Neural crest cell (in vitro differentiated cells): ENCODE measurements around the gene PRMT1. TPM values are rescaled to one million over a fixed set of nuclear protein-coding genes. Genes with fewer than 3 reads are reported as not detected.

Experiments used
- DNase-seq: peaks from one replicate; pipeline ENCODE4 v3.0.0; 2021; ENCODE audit warnings: low read depth, mixed read lengths, low spot score
- H3K27ac Mint-ChIP-seq: one replicate; pipeline ENCODE4 v1.8.0; 2021; ENCODE audit warnings: mild to moderate bottlenecking, mixed read lengths; ENCODE audit not compliant: unreplicated experiment
- H3K27me3 Mint-ChIP-seq: 2 replicates; pipeline ENCODE4 v1.8.0; 2021; ENCODE audit warnings: low read depth, mild to moderate bottlenecking, mixed read lengths
- H3K36me3 Mint-ChIP-seq: 2 replicates; pipeline ENCODE4 v1.8.0; 2021; ENCODE audit warnings: low read depth, mild to moderate bottlenecking, mixed read lengths
- H3K4me1 Mint-ChIP-seq: 2 replicates; pipeline ENCODE4 v1.8.0; 2021; ENCODE audit warnings: mixed read lengths
- H3K4me3 Mint-ChIP-seq: one replicate; pipeline ENCODE4 v1.8.0; 2021; ENCODE audit warnings: mild to moderate bottlenecking, mixed read lengths
- H3K9me3 Mint-ChIP-seq: 2 replicates; pipeline ENCODE4 v1.8.0; 2021; ENCODE audit warnings: mixed read lengths
- total RNA-seq: library from RNA; stranded (reverse); gene quantifications from 2 replicates; pipeline ENCODE4 v1.2.1, GENCODE V29; 2021
- TF ChIP-seq, protein P1 (sequence below): fragments of 200-600 bp; sonication (generic); conservative IDR thresholded peaks from 2 replicates; pipeline ENCODE4 v1.5.0; 2021; ENCODE audit warnings: antibody characterized with exemption, mild to moderate bottlenecking

Gene PRMT1
- total RNA-seq, 1 donor from 2014 or later: 470 TPM

DNA sequence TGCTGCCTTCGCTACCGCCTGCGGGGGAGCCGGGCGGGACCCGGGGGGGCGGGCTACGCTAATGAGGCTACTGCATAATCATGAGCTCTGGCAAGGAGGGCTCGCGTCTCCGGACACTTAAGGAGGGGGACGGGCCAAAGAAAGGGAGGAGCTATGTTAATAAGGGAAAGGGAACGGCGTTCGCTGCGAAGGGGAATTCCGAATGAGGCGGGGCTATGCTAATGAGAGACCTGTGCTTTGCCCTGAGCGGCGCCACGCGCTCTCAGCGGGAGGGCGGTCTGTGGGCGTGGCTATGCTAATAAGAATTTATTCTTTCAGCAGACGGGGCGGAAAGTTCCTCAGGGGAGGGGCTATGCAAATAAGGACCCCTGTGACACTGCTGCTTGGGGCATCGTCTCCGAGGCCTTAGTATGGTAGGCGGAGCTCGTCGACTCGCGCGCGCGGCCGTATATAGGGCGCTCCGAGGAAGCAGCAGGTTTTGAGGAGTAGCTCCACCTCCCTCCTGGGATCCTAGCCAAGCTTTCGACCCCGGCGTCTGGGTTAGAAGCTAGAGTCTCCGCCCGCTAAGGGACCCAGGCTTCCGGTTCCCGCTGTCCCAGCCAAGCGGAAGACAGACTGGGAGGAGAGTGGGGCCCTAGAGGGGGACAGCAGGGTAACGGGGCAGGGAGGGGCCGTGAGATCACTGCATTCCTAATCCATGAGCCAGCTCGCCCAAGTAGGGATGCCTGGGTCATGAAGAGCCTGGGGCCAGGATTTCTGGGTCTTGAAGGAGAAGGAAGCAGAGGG is 36.8 kb upstream of the PRMT1 start, which contains the start of gene RRAS:
Gene RRAS, minus strand, starts transcription at position 31 of the 786 bp plus-strand sequence. CDS start 45 bp downstream, outside the sequence.
- peaks cover 77% of the 10 kb centered on the region for H3K4me1 Mint-ChIP-seq
- peak within 1 kb of the TSS; percentile 100 for H3K27ac Mint-ChIP-seq
- H3K36me3 Mint-ChIP-seq: peaks cover 2% of the 10 kb centered on the region
- peak; percentile 99 for DNase-seq
- H3K9me3 Mint-ChIP-seq: no peaks in the 10 kb centered on the region
- TF ChIP-seq, protein P1, sequence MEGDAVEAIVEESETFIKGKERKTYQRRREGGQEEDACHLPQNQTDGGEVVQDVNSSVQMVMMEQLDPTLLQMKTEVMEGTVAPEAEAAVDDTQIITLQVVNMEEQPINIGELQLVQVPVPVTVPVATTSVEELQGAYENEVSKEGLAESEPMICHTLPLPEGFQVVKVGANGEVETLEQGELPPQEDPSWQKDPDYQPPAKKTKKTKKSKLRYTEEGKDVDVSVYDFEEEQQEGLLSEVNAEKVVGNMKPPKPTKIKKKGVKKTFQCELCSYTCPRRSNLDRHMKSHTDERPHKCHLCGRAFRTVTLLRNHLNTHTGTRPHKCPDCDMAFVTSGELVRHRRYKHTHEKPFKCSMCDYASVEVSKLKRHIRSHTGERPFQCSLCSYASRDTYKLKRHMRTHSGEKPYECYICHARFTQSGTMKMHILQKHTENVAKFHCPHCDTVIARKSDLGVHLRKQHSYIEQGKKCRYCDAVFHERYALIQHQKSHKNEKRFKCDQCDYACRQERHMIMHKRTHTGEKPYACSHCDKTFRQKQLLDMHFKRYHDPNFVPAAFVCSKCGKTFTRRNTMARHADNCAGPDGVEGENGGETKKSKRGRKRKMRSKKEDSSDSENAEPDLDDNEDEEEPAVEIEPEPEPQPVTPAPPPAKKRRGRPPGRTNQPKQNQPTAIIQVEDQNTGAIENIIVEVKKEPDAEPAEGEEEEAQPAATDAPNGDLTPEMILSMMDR: no peak
- peak within 1 kb of the TSS; percentile 91 for H3K4me3 Mint-ChIP-seq
- H3K27me3 Mint-ChIP-seq: peaks cover 43% of the 10 kb centered on the region

DNA sequence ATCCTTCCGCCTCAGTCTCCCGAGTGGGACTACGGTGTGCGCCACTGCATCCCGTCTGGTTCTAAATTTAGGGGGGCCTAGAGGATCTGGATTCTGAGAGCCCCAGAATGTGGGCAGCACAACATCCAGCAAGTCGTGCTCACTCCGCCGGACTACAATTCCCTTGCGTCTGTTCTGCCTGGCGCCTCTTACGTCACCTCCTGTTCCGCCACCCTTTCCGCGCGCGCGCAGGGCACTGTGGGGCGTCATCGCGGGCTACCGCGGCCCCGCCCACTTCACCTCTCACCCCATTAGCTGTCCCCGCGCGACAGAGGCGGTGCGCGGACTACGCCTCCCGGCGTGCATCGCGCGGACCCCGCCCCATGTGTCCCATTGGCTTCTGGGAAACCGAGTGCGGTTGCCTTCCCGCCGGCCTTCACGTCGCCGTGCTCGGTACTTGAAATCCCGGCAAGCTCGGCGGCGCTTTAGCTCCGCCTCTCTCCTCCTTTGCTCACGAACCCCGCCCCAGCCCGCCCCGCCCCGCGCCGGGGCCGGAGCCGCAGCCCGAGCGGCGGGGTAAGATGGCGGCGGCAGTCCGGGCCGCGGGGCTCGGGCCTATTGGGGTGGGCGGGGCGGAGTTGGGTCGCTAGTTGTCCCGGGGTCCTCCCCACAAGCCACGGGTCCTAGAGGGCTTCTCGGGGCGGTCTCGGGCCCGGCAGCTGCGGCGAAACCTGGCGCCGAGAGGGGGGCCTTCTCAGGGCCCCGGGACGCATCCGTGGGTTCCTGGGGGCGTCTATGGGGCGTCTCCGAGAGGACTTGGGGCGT is 35.2 kb upstream of the PRMT1 start, which contains the start of gene SCAF1:
Gene SCAF1, plus strand, starts transcription at position 522 of the 804 bp plus-strand sequence. CDS start 2,818 bp downstream, outside the sequence.
- Mint-ChIP-seq H3K4me1 (peaks cover 61% of the 10 kb centered on the region), H3K9me3 (no peaks in the 10 kb centered on the region), H3K27ac (peak within 1 kb of the TSS; percentile 100), H3K4me3 (peak within 1 kb of the TSS; percentile 100), H3K27me3 (peaks cover 27% of the 10 kb centered on the region), H3K36me3 (peaks cover 2% of the 10 kb centered on the region)
- TF ChIP-seq, protein P1: no peak
- DNase-seq: peak; percentile 97

DNA sequence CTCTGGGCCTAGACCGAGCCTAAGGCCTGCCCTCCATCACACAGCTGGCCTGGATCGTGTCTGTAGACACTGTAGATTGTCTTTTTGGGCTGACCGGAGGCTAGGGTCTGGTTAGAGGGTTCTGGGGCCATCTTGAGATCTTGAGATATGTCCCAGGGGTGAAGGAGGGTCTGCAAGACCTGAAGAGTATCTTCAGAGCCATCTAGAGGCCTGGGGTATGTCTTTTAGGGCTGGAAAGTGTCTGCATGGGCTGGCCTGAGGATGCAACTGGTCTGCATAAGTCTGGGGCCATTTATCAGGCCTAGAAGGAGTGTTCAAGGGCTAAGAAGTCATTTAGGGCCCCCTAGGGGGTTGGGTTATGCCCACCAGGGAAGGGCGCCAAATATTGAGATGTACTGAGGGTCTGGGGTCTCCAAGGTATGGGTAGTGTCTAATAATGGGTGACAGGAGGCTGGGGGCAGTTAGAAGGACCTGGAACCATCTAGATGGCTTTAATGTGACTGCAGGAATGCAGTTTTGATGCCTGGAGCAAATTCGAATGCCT is 34.5 kb upstream of the PRMT1 start:
- Mint-ChIP-seq H3K4me1 (peaks cover 59% of the 10 kb centered on the region), H3K27ac (peak overlapping the region; percentile 96), H3K27me3 (peaks cover 22% of the 10 kb centered on the region), H3K4me3 (peak overlapping the region; percentile 100), H3K36me3 (peaks cover 2% of the 10 kb centered on the region), H3K9me3 (no peaks in the 10 kb centered on the region)
- no peak for DNase-seq
- TF ChIP-seq, protein P1: no peak

- H3K4me3 Mint-ChIP-seq: peak overlapping the region; percentile 100
- H3K4me1 Mint-ChIP-seq: peaks cover 52% of the 10 kb centered on the region
- peaks cover 2% of the 10 kb centered on the region for H3K36me3 Mint-ChIP-seq
- peaks cover 16% of the 10 kb centered on the region for H3K27me3 Mint-ChIP-seq
- no peak for DNase-seq
- H3K9me3 Mint-ChIP-seq: no peaks in the 10 kb centered on the region
- H3K27ac Mint-ChIP-seq: peak overlapping the region; percentile 89
- TF ChIP-seq, protein P1: no peak
Observed at GRCh38 chr19:49643466-49643865, 33.6 kb upstream of the PRMT1 start.

DNA sequence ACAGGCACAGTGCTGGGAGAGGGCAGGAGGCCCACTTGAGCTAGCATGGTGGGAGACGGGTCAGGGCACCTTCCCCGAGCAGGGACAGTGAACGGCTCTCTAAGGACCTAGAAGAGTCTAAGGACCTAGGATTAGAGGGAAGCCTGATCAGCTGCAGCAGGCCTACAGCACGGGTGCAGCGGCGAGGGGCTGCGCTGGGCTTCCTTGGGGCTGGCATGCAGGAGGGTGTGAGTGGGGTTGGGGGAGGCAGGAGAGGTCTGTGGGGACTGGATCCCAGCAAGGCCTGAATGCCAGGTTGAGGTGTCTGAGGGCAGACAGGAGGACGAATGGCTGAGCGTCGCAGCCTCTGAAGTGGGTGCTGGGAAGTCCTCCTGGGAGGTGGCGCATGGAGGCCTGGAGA is 31.5 kb upstream of the PRMT1 start:
- Mint-ChIP-seq H3K9me3 (no peaks in the 10 kb centered on the region), H3K4me1 (peaks cover 34% of the 10 kb centered on the region), H3K27me3 (no peaks in the 10 kb centered on the region), H3K4me3 (peak overlapping the region; percentile 19), H3K27ac (peak overlapping the region; percentile 50), H3K36me3 (peaks cover 5% of the 10 kb centered on the region)
- DNase-seq: no peak
- TF ChIP-seq, protein P1: no peak
